Loucy (cell line): Measurements from ENCODE around the gene EXOC5.

Source experiments
- H2AFZ ChIP-seq: fragments of 200-600 bp; sonication (generic); 2 replicates; pipeline ENCODE4 v1.6.0; 2016; ENCODE audit warnings: antibody characterized with exemption, mild to moderate bottlenecking, low read length, moderate library complexity
- H3F3A ChIP-seq: fragments of 200-600 bp; 2 replicates; pipeline ENCODE4 v1.6.0; 2016; ENCODE audit warnings: antibody characterized with exemption, low read depth, mild to moderate bottlenecking
- H3K27me3 ChIP-seq: fragments of 200-600 bp; sonication (generic); 2 replicates; pipeline ENCODE4 v1.6.1; 2014; ENCODE audit warnings: low read length, mild to moderate bottlenecking; ENCODE audit not compliant: insufficient read depth, poor library complexity, severe bottlenecking
- H3K36me3 ChIP-seq: fragments of 200-600 bp; sonication (generic); 2 replicates; pipeline ENCODE4 v1.6.1; 2016; ENCODE audit warnings: low read length; ENCODE audit not compliant: insufficient read depth
- H3K4me1 ChIP-seq: fragments of 200-600 bp; sonication (generic); 2 replicates; pipeline ENCODE4 v1.5.1; 2014; ENCODE audit warnings: low read length, mild to moderate bottlenecking; ENCODE audit not compliant: insufficient read depth, poor library complexity, severe bottlenecking
- H3K4me2 ChIP-seq: fragments of 200-600 bp; sonication (generic); 2 replicates; pipeline ENCODE4 v1.6.0; 2014; ENCODE audit warnings: antibody characterized with exemption, low read length, low read depth, mild to moderate bottlenecking; ENCODE audit not compliant: poor library complexity, severe bottlenecking
- H3K4me3 ChIP-seq: fragments of 200-600 bp; sonication (generic); 2 replicates; pipeline ENCODE4 v1.5.1; 2014; ENCODE audit warnings: low read length, mild to moderate bottlenecking, mixed read lengths; ENCODE audit not compliant: poor library complexity, severe bottlenecking
- H3K79me2 ChIP-seq: fragments of 200-600 bp; sonication (generic); 2 replicates; pipeline ENCODE4 v1.6.1; 2014; ENCODE audit warnings: low read length; ENCODE audit not compliant: insufficient read depth
- H3K9ac ChIP-seq: fragments of 200-600 bp; sonication (generic); 2 replicates; pipeline ENCODE4 v1.6.0; 2014; ENCODE audit warnings: mild to moderate bottlenecking, low read depth, low read length, moderate library complexity; ENCODE audit not compliant: poor library complexity, severe bottlenecking
- H3K9me2 ChIP-seq: fragments of 200-600 bp; sonication (generic); replicated peaks from 2 replicates; pipeline ENCODE4 v1.6.1; 2016; ENCODE audit warnings: low read depth, low read length, mixed read lengths
- H3K9me3 ChIP-seq: fragments of 200-600 bp; sonication (generic); 2 replicates; pipeline ENCODE4 v1.6.1; 2014; ENCODE audit warnings: mild to moderate bottlenecking, antibody characterized with exemption, low read length, low read depth; ENCODE audit not compliant: insufficient read depth
- H4K20me1 ChIP-seq: fragments of 200-600 bp; sonication (generic); 2 replicates; pipeline ENCODE4 v1.6.0; 2014; ENCODE audit warnings: antibody characterized with exemption, low read length, mild to moderate bottlenecking; ENCODE audit not compliant: insufficient read depth, poor library complexity, severe bottlenecking
- CTCF ChIP-seq: fragments of 200-600 bp; sonication (generic); conservative IDR thresholded peaks from 2 replicates; pipeline ENCODE4 v1.5.1; 2014; ENCODE audit warnings: mild to moderate bottlenecking, antibody characterized with exemption, low read length
- EZH2phosphoT487 ChIP-seq: fragments of 200-600 bp; IDR thresholded peaks from 2 replicates; pipeline ENCODE4 v1.6.1; 2018; ENCODE audit warnings: antibody characterized with exemption, mild to moderate bottlenecking, moderate library complexity, borderline replicate concordance

EXOC5 gene

GRCh38 chr14:57295239-57295638, 26.5 kb upstream of the EXOC5 start:
- Histone ChIP-seq H3K4me1 (no peaks in the 10 kb centered on the region), H3F3A (no peaks in the 10 kb centered on the region), H3K9me3 (no peaks in the 10 kb centered on the region), H2AFZ (no peak overlapping the region), H3K9me2 (no peaks in the 10 kb centered on the region), H3K4me3 (no peak overlapping the region), H3K9ac (no peak overlapping the region), H4K20me1 (no peaks in the 10 kb centered on the region), H3K36me3 (peaks cover 11% of the 10 kb centered on the region; the same call in 1 of the 2 replicates), H3K4me2 (no peak overlapping the region), H3K79me2 (no peaks in the 10 kb centered on the region), H3K27me3 (no peaks in the 10 kb centered on the region)
- no peak for TF ChIP-seq CTCF
- TF ChIP-seq EZH2phosphoT487: no peak

- Histone ChIP-seq H3K9me2 (no peaks in the 10 kb centered on the region), H3K4me1 (no peaks in the 10 kb centered on the region)
These were observed 25.4 kb upstream of the EXOC5 start for GRCh38 chr14:57293866-57294837.

More at GRCh38 chr14:57293866-57294837, 25.4 kb upstream of the EXOC5 start:
- peaks cover 17% of the 10 kb centered on the region; the same call in 1 of the 2 replicates for H3K36me3 ChIP-seq
- H3F3A ChIP-seq: no peaks in the 10 kb centered on the region
- H3K79me2 ChIP-seq: no peaks in the 10 kb centered on the region
- no peak overlapping the region for H3K9ac ChIP-seq
- no peak overlapping the region for H2AFZ ChIP-seq
- H3K4me3 ChIP-seq: no peak overlapping the region
- TF ChIP-seq EZH2phosphoT487: no peak
- TF ChIP-seq CTCF: peak; percentile 55; the same call in 1 of the 2 replicates
- H3K4me2 ChIP-seq: no peak overlapping the region
- no peaks in the 10 kb centered on the region for H3K27me3 ChIP-seq
- H3K9me3 ChIP-seq: no peaks in the 10 kb centered on the region
- no peaks in the 10 kb centered on the region for H4K20me1 ChIP-seq
